Fibroblast of skin of left biceps (primary cell): ENCODE data around the gene CTRB1.

Source experiments
- DNase-seq, 2 experiments: peaks; one replicate each; pipeline ENCODE4 v3.0.0-alpha.2; 2013; ENCODE audit warnings: low read depth in 2 of 2

The CTRB1 gene

DNA sequence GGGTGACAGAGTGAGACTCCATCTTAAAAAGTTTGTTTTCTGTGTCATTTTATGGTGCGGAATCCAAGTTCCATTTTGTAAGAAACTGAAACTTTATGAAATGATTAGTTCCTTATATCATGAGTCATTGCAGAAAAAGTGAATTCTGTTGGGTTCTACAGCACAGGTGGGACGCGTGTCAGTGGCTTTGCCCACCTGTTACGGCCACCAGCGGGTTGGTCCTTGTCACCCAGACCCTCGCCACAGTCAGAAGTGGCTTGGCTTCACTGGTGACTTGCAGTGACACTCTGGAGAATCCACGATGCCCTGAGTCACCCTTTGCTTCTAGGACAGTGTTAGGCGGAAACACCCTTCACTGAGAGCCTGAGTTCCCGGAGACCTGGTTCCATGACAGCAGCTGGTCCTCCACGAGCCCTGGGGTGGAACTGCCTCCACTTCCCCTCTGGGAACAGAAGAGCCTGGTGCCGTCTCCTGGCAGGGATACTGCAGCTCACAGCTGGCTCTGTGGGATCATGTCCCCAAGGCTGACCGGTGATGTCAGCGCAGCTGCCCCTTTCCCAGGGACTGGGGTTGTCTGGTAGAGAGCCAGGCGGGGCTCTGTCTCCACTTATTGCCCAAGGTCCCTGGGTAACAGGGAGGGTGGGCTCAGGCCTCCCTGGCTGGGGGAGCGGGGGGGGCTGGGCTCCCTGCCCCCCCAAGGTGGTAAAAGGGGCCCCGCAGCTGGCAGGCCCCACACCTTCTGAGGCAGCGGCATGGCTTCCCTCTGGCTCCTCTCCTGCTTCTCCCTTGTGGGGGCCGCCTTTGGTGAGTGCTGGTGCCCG lies at the start of gene CTRB1:
TSS of gene CTRB1 (plus strand) at position 733 of the 821 bp plus-strand sequence. CDS start at position 753, 20 bp downstream.
- DNase-seq, result no peak

DNA sequence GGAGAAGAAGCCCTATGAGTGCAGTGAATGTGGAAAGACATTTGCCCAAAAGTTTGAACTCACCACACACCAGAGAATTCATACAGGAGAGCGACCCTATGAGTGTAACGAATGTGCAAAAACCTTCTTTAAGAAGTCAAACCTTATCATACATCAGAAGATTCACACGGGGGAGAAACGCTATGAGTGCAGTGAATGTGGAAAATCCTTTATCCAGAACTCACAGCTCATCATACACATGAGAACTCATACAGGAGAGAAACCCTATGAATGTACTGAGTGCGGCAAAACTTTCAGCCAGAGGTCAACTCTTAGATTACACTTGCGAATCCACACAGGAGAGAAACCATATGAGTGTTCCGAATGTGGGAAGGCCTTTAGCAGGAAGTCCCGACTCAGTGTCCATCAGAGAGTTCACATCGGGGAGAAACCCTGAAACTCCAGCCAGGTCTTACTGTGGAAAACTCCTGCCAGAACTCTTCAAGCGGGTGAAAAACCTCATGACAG lies 48.8 kb upstream of the CTRB1 start:
- no peak for DNase-seq

DNA sequence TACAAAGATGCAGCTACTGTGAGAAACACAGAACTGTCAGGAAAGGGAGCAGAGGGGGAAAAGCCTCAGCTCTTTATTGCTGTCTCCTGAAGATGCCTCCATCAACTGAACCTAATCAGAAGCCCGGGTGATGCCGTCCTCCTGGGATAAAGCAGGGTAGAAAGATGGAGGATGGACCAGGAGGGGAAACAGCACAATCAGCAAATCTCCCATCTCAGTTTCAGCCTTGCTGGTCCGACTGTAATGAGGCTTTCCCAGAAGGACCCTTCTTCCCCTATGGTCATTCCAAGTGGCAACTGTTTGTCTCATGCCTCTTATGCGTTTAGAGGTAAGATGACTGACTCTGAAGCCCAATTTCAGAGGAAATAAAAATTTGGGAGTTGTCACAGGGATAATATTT lies 46.2 kb upstream of the CTRB1 start:
- DNase-seq, result no peak

DNA sequence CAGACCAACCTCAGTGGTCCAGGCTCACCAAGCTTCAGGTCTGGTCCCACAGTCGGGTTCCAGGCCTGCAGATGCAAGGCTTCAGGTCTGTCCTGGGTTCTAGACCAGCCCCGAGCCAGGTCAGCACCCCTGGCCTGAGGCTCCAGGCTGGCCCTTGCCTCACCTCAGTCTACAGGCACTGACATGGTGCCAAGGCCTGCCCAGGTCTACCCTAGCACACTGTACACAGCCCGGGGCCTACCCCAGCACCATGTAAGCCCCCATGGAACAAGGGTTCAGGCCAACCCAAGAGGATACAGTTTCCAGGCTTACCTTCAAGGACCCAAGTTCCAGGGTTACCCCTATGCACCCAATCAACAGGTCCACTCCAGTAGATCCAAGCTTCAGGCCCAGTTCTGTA lies 43.7 kb upstream of the CTRB1 start:
- DNase-seq, result no peak

DNA sequence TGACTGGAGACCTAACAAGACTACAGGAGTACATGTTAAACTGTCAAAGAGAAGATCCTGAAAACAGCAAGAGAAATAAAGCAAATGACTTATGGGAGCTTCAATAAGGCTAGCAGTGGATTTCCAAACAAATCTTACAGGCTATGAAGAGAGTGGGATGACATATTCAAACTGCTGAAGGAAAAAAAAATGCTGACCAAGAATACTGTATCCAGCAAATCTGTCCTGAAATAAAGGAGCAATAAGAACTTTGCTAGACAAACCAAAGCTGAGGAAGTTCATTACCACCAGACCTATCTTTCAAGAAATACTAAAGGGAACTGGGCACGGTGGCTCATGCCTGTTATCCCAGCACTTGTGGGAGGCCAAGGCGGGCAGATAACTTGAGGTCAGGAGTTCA lies 41.9 kb upstream of the CTRB1 start:
- DNase-seq, result no peak

DNA sequence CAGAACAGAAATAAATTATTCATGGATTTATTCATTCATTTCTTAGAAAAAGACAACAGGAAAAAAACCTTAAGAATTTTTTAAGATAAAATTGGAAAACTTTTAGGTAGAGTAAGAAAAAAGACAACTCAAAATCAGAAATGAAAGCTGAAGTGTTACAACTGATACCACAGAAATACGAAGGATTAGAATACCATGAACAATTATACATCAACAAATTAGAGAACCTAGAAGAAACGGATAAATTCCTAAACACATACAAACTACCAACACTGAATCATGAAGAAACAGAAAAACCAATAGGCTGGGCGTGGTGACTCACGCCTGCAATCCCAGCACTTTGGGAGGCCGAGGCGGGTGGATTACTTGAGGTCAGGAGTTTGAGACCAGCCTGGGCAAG lies 39.6 kb upstream of the CTRB1 start:
- no peak for DNase-seq

DNA sequence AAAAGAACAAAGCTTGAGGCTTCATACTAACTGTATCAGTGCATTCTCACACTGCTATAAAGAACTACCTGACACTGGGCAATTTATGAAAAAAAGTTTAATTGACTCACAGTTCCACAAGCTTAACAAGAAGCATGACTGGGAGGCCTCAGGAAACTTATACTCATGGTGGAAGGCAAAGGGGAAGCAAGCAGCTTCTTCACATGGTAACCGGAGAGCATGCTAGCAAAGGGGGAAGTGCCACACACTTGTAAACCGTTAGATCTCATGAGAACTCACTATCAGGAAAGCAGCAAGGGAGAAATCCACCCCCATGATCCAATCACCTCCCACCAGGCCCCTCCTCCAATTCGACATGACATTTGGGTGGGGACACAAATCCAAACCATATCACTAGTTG lies 37.2 kb upstream of the CTRB1 start:
- no peak for DNase-seq

DNA sequence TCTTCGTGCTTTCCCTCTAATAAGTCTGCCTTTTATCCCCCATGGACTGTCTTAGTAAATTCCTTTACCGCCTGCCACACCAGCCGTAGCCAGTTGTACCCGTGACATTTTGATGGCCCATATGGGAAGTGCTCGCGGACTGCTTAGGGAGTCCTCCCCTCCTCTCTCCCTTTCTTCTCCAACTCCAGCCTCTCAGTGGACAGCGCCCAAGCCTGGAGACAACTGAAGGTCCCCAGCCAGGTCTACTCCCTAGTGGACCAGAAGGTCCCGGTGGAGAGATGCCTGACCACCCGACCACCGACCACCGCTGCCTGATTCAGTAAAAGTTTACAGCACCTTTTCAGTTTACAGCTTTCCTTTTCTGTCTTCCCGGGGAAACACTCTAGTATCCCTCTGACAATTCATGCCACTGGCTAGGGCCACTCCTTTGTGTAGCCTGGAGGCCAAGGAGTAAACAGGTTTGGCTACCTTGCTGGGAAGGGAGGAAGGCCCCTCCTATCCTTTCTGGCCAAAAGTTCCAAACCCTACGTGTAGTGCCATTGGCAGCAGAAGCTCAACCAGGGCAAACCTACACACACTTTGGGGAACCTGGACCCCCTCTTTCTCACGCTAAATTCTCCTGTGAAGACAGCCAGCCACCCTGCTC lies 29.8 kb upstream of the CTRB1 start:
- no peak for DNase-seq

DNA sequence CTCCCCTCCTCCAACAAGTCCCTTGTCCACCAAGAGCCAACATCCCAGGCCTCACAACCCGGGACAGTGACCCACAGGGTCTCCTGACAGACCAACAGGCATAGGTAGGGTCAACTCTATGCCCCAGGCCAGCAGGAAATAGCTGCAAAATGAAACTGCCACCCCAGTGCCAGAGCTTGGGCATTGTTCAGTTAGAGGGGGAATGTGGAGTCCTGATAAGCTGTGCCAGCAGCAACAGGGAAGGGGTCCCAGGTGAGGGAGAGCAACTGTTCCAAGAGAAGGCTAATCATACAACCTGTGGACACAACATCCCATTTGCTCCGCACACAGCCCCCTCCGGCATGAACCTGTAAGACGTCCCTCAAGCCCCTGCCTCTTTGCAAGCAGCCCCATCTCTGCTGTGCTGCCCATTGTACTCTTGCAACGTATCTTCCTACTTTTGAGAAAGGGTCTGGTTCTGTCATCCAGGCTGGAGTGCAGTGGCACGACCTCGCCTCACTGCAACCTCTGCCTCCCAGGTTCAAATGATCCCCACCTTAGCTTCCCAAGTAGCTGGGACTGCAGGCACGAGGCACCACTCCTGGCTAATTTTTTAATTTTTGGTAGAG lies 29.0 kb upstream of the CTRB1 start:
- DNase-seq, result no peak

DNA sequence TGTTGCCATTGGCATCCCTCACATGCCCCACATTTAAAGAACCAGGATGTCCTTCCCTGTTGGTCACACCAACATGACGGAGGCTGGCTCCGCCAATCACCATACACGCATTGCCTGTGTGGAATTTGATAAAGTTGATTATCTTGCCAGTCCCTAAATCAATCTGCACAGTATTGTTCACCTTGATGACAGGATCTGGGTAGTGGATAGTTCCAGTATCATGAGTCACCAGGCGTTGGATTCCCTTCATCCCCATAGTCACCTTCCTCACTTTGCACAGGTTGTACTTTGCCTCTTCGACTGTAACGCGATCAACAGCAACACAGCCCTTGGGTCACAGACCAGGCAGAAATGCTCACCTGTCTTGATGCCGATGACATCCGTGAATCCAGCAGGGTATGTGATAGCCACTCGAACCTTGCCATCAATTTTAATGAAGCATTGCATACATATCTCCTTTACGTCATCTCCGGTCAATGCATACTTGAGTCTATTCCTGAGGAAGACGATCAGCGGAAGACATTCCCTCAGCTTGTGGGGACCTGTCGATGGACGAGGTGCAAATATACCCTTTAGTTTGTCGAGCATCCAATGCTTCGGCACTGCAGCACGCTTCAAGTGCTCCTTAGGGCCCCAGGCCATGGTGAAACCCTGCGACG lies 26.1 kb upstream of the CTRB1 start:
- no peak for DNase-seq

DNA sequence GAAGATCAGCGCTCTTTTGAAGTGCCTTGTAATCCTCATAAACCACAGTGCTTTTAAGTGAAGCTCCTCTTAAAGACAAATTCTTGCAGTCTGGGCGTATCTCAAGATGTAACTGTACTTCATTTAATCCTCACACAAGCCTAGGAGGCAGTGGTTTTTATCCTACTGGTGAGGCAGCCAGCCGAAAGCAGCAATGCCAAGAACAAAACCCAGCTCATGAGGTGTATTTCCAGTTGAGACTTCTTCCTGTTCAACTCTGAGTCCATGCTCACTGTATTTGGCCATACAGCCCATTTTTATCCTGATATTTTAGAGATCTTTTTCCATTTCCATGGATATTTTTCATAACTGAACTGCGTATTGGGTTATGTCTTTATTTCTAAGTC lies 25.5 kb upstream of the CTRB1 start:
- DNase-seq, result no peak

DNA sequence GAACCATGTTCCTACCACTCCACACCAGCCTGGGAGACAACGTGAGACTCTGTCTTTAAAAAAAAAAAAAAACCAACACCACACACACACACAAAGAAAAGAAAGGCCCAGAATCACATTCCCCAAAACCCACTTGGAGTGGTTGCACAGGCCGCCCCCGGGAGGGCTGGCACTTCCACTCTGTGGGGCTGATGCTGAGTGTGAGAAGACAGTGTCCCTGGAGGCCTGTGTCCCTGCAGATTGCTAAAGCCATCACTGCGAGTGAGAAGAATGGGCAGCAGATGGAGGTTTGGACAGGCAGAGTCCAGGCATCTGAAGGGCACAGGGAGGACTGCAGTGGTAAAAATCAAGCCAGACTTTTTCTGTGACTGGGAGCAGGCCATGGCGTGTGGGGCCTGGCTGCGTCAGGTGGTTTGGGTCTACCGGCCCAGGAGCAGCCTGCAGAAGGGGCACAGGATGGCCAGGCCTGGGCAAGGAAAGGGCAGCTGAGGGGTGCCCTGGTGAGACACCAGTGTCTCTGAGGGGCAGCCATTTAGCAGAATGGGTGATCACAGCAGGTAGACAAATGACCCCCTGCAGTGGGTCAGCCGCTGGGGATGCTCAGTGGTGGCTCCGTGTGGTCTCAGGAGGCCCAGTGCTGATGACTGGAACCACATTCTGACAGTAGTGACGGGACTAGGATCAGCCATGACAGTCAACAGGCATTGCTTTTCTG lies 24.9 kb upstream of the CTRB1 start:
- no peak for DNase-seq

DNA sequence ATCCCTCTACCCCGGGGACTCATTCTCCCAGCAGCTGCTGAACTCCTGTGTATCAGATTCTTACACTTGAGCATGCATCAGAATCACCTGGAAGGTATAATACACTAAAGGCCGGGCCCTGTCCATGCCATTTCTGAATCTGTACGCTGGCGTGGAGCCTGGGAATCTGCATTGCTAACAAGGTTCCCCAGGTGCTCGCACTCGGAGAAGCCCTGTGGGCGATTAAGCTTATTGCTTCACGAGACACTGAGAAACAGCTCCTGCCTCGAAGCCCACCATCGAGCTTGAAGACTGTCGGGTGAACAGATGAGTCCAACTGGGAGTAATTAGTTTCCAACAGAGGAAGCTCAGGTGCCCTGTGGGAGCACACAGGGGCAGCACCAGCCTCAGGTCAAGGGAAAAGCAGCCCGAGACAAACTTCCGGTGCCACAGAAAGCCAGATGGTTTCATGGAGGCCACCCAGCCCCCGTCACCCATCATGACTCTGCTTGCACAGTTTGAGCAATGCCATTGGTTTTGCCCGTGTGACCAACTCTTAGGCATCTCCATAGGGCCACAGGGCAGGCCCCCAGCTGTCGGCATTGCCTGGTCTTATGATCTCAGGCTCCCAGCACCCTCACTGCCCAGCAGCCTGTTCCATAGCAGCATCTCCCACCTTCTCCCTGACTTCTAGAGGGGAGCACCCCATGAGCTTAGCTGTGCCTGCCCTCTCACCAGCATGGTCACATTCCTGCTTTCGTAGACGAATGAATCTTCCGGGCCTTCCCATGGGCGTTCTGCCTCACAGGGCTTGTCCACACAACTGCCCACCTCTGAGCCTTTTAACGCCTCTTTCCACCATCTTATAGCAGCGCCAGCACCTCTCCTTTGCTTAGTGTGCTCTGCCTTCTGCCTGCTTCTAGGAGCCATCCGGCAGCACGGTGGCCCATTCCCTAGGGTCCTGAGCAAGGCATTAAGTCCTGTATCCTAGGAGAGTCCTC lies 22.7 kb upstream of the CTRB1 start:
- no peak for DNase-seq

DNA sequence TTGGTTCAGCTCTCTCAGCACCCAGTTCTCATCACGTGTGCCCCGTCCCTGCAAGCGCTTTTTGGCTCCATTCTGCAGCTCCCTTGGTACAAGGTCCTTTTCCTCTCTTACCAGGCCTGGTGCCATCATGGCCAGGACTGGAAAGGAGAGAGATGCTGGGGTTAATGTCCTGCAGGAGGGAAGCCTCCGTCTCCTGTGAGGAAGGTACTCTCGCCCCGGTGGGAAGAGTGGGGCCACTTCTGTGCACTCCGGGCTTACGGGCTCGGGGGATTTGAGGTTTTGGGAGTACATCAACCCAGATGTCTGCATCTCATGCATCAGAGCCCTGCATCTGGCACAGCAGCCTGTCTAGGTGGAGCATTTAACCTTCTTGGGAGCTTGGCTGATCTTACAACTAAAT lies 22.0 kb upstream of the CTRB1 start:
- no peak for DNase-seq

DNA sequence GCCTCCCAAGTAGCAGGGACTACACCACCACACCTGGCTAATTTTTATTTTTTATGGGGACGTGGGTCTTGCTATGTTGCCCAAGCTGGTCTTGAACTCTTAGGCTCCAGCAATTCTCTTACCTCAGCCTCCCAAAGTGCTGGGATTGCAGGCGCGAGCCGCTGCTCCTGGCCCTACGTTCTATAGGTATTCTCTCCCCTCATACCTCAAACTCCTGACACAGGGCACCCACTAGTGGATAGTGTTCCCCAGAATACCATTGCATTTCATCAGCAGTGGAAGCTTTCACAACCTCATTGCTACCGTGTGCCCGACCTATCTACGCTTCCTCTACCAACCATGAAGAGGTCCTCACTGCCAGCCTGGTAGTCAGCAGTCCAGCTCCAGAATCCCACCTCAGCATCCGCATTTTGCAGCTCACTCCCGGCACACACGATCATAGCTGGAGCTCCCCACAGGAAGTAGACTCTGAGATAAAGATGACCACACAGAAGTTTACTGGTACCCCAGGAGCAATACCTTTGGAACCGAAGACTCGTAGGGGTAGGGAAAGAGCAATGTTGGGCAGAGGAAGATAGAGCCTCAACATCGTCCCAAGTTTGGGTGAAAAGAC lies 21.2 kb upstream of the CTRB1 start:
- no peak for DNase-seq

DNA sequence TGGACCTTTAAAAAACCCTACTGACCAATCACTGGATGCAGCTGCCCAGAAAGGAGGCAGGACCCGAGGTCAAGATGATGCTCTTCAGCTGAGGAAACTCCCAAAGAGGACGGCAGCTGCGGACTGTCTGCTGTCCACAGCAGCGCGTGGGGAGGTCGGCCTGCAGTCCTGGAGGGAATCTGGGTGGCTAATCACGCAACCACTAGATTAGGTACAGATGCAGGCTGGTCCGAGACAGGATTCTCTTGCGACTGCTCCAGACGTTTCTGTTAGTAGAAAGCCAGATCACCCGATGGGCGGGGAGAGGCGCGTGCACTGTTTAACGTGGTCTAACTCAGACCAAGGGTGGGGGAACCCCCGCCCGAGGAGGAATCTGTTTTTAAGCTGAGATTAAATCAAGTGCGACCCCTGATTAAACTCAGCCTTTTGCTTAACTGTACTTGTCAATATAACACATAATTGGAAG lies 20.6 kb upstream of the CTRB1 start:
- DNase-seq, result no peak

DNA sequence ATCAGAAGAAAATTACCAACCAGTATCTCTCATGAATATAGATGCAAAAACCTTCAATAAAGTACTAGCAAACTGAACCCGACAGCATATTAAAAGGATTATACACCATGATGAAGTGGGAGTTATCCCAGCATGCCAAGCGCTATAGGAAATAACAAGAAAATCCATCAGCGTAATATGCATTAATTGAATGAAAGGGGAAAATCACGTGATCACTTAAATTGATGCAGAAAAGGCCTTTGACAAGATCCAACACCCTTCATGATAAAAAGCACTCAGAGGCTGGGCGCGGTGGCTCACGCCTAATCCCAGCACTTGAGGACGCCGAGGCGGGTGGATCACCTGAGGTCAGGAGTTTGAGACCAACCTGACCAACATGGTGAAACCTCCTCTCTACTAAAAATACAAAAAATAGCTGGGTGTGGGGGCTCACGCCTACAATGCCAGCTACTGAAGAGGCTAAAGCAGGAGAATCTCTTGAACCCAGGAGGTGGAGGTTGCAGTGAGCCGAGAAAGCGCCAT lies 16.7 kb upstream of the CTRB1 start:
- DNase-seq, result no peak

DNA sequence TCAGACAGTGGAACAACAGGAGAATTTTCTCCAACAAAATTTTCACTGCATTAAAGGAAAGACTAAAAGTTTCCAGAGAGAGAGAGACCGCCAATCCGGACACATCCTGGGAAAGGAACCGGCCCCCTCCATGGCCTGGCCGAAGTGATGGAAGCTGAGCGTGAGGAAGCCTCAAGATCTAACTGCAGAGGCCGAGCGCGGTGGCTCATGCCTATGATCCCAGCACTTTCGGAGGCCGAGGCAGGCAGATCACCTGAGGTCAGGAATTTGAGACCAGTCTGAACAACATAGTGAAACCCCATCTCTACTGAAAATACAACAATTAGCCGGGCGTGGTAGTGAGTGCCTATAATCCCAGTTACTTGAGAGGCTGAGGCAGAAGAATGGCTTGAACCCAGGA lies 15.7 kb upstream of the CTRB1 start:
- DNase-seq, result no peak

DNA sequence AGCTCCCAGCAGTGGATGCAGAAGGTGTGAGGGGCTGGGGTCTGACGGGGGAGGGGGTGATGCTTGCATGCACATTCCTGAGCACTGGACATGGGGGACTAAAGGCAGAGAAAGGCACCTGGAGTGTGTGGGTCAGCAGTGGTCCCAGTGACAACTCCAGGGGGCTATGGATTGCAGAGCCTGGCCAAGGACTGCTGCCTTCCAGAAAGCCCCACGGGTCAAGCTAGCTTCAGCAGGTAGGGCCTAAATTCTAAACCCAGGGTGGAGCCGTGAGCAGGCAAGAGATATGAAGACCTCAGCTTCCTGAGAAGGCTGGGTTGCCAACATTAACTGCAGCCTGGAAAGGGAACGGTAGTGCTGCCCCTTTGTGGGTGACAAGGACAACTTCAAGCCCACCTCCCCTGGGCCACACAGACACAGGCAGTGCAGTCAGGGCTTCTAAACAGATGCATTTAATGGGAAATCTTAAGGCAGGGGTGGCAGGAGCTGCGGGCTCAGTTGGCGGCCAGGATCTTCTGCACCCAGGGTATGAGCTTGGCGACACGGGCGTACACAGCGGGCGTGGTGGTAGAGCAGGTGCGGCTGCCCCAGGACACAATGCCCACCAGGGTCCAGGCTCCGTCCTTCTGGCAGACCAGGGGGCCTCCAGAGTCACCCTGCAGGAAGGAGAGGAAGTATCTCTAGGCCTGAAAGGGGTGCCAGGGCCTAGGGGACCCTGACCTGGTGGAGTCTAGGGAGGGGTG lies 14.9 kb upstream of the CTRB1 start:
- no peak for DNase-seq
